GM12878 (cell line): Measurements from ENCODE around the gene KCNG3. TPM values are rescaled to one million over a fixed set of nuclear protein-coding genes. Genes with fewer than 3 reads are reported as not detected.

ENCODE experiments used
- ATAC-seq: fragments of 200-7000 bp; cut with Tn5 transposase; 3 replicates; pipeline ENCODE4 v1.9.1; 2020; ENCODE audit warnings: mild to moderate bottlenecking, moderate library complexity
- BruUV-seq: library from RNA; stranded (reverse); fragments of 400-500 nt; replicated peaks from 2 replicates; lab custom pipeline; 2021; lab: Mats Ljungman, UMichigan
- CTCF ChIA-PET: fragments of 300-600 bp; sonication (Branson Sonifier 250); formaldehyde crosslinking; extraction: SDS; loops from one replicate; lab custom pipeline; 2021; ENCODE audit warnings: inconsistent platforms; lab: Yijun Ruan, JAX
- POLR2A ChIA-PET: fragments of 350-600 bp; formaldehyde crosslinking; extraction: SDS; loops from one replicate; lab custom pipeline; 2021; ENCODE audit warnings: inconsistent platforms; lab: Charles Lee
- RAD21 ChIA-PET: fragments of 300-600 bp; sonication (Branson Sonifier 250); formaldehyde crosslinking; loops from one replicate; lab custom pipeline; 2023; ENCODE audit warnings: antibody characterized with exemption; ENCODE audit not compliant: unreplicated experiment; lab: Charles Lee
- SMC1A ChIA-PET: fragments of 300-600 bp; sonication (Branson Sonifier 250); formaldehyde crosslinking; loops from one replicate; lab custom pipeline; 2023; ENCODE audit not compliant: unreplicated experiment, uncharacterized antibody; lab: Charles Lee
- DNase-seq: peaks from one replicate; pipeline ENCODE4 v3.0.0-alpha.2; 2011; ENCODE audit warnings: low read depth, low spot score
- FAIRE-seq: peaks from 3 replicates; lab custom pipeline; 2011; peaks lifted over from hg19 to GRCh38; lab: Jason Lieb, UNC
- H2AFZ ChIP-seq: 2 replicates; pipeline ENCODE4 v1.6.0; 2011; ENCODE audit warnings: low read depth, low read length, control low read depth; ENCODE audit not compliant: control insufficient read depth
- H3K27ac ChIP-seq: 2 replicates; pipeline ENCODE4 v1.5.1; 2011; ENCODE audit warnings: control low read depth; ENCODE audit not compliant: control insufficient read depth, insufficient read depth
- H3K27me3 ChIP-seq, 2 experiments: replicated peaks in 1 of 2; 2 replicates each; pipeline versions ENCODE4 v1.6.0 to v1.6.1; 2011; ENCODE audit warnings: low read length in 1 of 2; ENCODE audit not compliant: control insufficient read depth in 2 of 2, insufficient read depth in 2 of 2
- H3K36me3 ChIP-seq, 2 experiments: 2 replicates each; pipeline ENCODE4 v1.5.1; 2011; ENCODE audit warnings: low read length in 1 of 2; ENCODE audit not compliant: control insufficient read depth in 2 of 2, insufficient read depth in 2 of 2
- H3K4me1 ChIP-seq: 2 replicates; pipeline ENCODE4 v1.6.1; 2011; ENCODE audit warnings: mild to moderate bottlenecking, low read length, moderate library complexity, mixed read lengths; ENCODE audit not compliant: control insufficient read depth, insufficient read depth
- H3K4me2 ChIP-seq: 2 replicates; pipeline ENCODE4 v1.6.0; 2011; ENCODE audit warnings: control low read depth; ENCODE audit not compliant: control insufficient read depth, insufficient read depth
- H3K4me3 ChIP-seq: fragments of 200-600 bp; sonication (generic); 2 replicates; pipeline ENCODE4 v1.5.1; 2016
- H3K79me2 ChIP-seq: 2 replicates; pipeline ENCODE4 v1.6.0; 2011; ENCODE audit warnings: low read length; ENCODE audit not compliant: control insufficient read depth, insufficient read depth
- H3K9ac ChIP-seq: 2 replicates; pipeline ENCODE4 v1.8.0; 2011; ENCODE audit warnings: low read length, control low read depth, mixed read lengths; ENCODE audit not compliant: control insufficient read depth, insufficient read depth
- H3K9me3 ChIP-seq: replicated peaks from 3 replicates; pipeline ENCODE4 v1.5.1; 2011; ENCODE audit warnings: mild to moderate bottlenecking, low read length; ENCODE audit not compliant: control insufficient read depth, insufficient read depth
- H4K20me1 ChIP-seq: 2 replicates; pipeline ENCODE4 v1.6.0; 2011; ENCODE audit not compliant: control insufficient read depth, insufficient read depth
- BHLHE40 ChIP-seq, 2 experiments: fragments of 450-650 bp in 1 of 2; IDR thresholded peaks; 2 replicates each; pipeline ENCODE4 v1.6.1; 2011 to 2017; ENCODE audit warnings: low read depth in 2 of 2, borderline replicate concordance in 1 of 2, improper control_type of control experiment in 1 of 2, low read length in 1 of 2, mild to moderate bottlenecking in 1 of 2
- CBFB ChIP-seq: IDR thresholded peaks from 2 replicates; pipeline ENCODE4 v1.6.1; 2016; ENCODE audit warnings: antibody characterized with exemption, low read depth
- DPF2 ChIP-seq: fragments of 450-650 bp; IDR thresholded peaks from 2 replicates; pipeline ENCODE4 v1.6.1; 2017; ENCODE audit warnings: mild to moderate bottlenecking
- FOXM1 ChIP-seq: IDR thresholded peaks from 2 replicates; pipeline ENCODE4 v1.6.1; 2012; ENCODE audit warnings: low read depth, mild to moderate bottlenecking, inconsistent platforms, low read length, moderate library complexity
- HCFC1 ChIP-seq: fragments of 150-350 bp; IDR thresholded peaks from 2 replicates; pipeline ENCODE4 v1.6.1; 2014; ENCODE audit warnings: low read length
- IRF5 ChIP-seq: fragments of 450-650 bp; IDR thresholded peaks from 2 replicates; pipeline ENCODE4 v1.6.1; 2017; ENCODE audit warnings: borderline replicate concordance
- JUNB ChIP-seq: IDR thresholded peaks from 2 replicates; pipeline ENCODE4 v1.6.1; 2016; ENCODE audit warnings: antibody characterized with exemption, mild to moderate bottlenecking
- NBN ChIP-seq: fragments of 450-650 bp; IDR thresholded peaks from 2 replicates; pipeline ENCODE4 v1.6.1; 2016
- NR2C2 ChIP-seq: IDR thresholded peaks from 2 replicates; pipeline ENCODE4 v1.6.1; 2011; ENCODE audit warnings: borderline replicate concordance, low read depth; ENCODE audit not compliant: control insufficient read depth, insufficient read length
- REST ChIP-seq: IDR thresholded peaks from 2 replicates; pipeline ENCODE4 v1.6.1; 2012; ENCODE audit warnings: mild to moderate bottlenecking, low read depth, low read length
- SREBF2 ChIP-seq: IDR thresholded peaks from 2 replicates; pipeline ENCODE4 v1.6.1; 2012; ENCODE audit warnings: mild to moderate bottlenecking, low read length
- YY1 ChIP-seq: IDR thresholded peaks from 2 replicates; pipeline ENCODE4 v1.6.1; 2011; ENCODE audit warnings: low read depth, mild to moderate bottlenecking, low read length
- ZNF24 ChIP-seq: fragments of 450-650 bp; IDR thresholded peaks from 2 replicates; pipeline ENCODE4 v1.6.1; 2017; ENCODE audit warnings: antibody characterized with exemption, mild to moderate bottlenecking
- WGBS: methylation state at CpG from one replicate; pipeline ENCODE4 v1.1.6; 2016; ENCODE audit warnings: low lambda C conversion rate; ENCODE audit not compliant: insufficient replicate concordance, insufficient coverage; ENCODE audit errors: missing lambda C conversion rate; 5-methylcytosine and 5-hydroxymethylcytosine counted together
- in situ Hi-C: fragments of 300-500 bp; cut with MboI; formaldehyde crosslinking; loops from 9 replicates; pipeline ENCODE4 v1.14.3; 2018; ENCODE audit warnings: mixed read lengths
- intact Hi-C: fragments of 100-400 bp; cut with micrococcal nuclease; formaldehyde crosslinking; loops from one replicate; pipeline ENCODE4 v1.14.2; 2022; ENCODE audit not compliant: unreplicated experiment
- polyA plus RNA-seq, 11 experiments: library from polyadenylated mRNA; depleted of rRNA in 4 of 11; unstranded in 6 of 11; stranded (reverse) in 5 of 11; fragments of >200 nt; fragmentation: Nextera tagmentation in 4 of 11; fragmentation: Illumina TruSeq in 1 of 11; extraction: Ambion mirVana in 4 of 11; extraction: Trizol in 1 of 11; gene quantifications; 1 replicate in 1 of 11; 2 replicates in 10 of 11; pipeline versions ENCODE4 v1.2.1 to v1.2.3, GENCODE V29; 2011 to 2016; ENCODE audit warnings: inconsistent platforms in 2 of 11, missing spikeins in 2 of 11, low read depth in 1 of 11
- total RNA-seq, 4 experiments: library from RNA; depleted of rRNA in 3 of 4; stranded (reverse); fragments of >200 nt in 3 of 4; fragmentation: Illumina TruSeq in 1 of 4; extraction: Trizol in 1 of 4; gene quantifications; 2 replicates each; pipeline versions ENCODE4 v1.2.1 to v1.2.3, GENCODE V29; 2013 to 2021
- TF ChIP-seq, protein P1 (sequence below): IDR thresholded peaks from 2 replicates; pipeline ENCODE4 v1.6.1; 2012; ENCODE audit warnings: low read depth, low read length, improper control_type of control experiment

KCNG3 gene
- total and polyA plus RNA-seq, 10 of the 15 experiments (the other 5 are each of a cell fraction or from before 2014, with no cell fraction given): 0.01 to 0.06 (median 0.04) TPM; not detected in 4

GRCh38 chr2:42404676-42405075, 89.1 kb downstream of the KCNG3 start:
- ATAC-seq: no peak
- Histone ChIP-seq H3K27me3 (no peaks in the 10 kb centered on the region; a peak in 1 of 4 replicates), H4K20me1 (no peaks in the 10 kb centered on the region), H3K4me1 (no peaks in the 10 kb centered on the region), H3K4me3 (no peak overlapping the region), H3K9ac (no peak overlapping the region), H3K4me2 (no peak overlapping the region), H2AFZ (no peak overlapping the region), H3K79me2 (no peaks in the 10 kb centered on the region), H3K27ac (no peak overlapping the region), H3K9me3 (no peaks in the 10 kb centered on the region), H3K36me3 (no peaks in the 10 kb centered on the region)
- BruUV-seq: no TSS peak
- SMC1A ChIA-PET: no interaction called here
- CTCF ChIA-PET: interaction anchor here (1.8 kb wide), 1 partner anchor 12 kb away, joined by 7 read pairs; no protein-coding TSS in a partner anchor
- in situ Hi-C loops (loop anchor here (5.0 kb wide), 1 partner anchor 53 kb away; no protein-coding TSS in a partner anchor), intact Hi-C loops (no loop called here)
- 40% methylated on average over 4 of the region's 4 CpGs for WGBS
- RAD21 ChIA-PET: no interaction called here
- POLR2A ChIA-PET: interaction anchor here (1.4 kb wide), 1 partner anchor 14 kb away, joined by 3 read pairs; no protein-coding TSS in a partner anchor
- no peak for DNase-seq
- no peak for TF ChIP-seq FOXM1
- TF ChIP-seq REST: no peak
- TF ChIP-seq, protein P1, sequence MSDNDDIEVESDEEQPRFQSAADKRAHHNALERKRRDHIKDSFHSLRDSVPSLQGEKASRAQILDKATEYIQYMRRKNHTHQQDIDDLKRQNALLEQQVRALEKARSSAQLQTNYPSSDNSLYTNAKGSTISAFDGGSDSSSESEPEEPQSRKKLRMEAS: no peak
- no peak for TF ChIP-seq DPF2
- TF ChIP-seq JUNB: no peak
- no peak for TF ChIP-seq BHLHE40 (IDR thresholded peaks at IDR 0.05; ENCODE audit: borderline replicate concordance in 1 of 2, low read depth in 2 of 2, low read length in 1 of 2)
- TF ChIP-seq ZNF24: no peak
- TF ChIP-seq CBFB: no peak
- TF ChIP-seq HCFC1: no peak
- TF ChIP-seq SREBF2: no peak
- no peak for TF ChIP-seq YY1
- no peak for TF ChIP-seq NR2C2
- TF ChIP-seq IRF5: no peak
- no peak for TF ChIP-seq NBN
- no peak for FAIRE-seq
